Mesenteric fat pad (tissue), 1 donor: ENCODE data around the gene LYZL1. TPM values are rescaled to one million over a fixed set of nuclear protein-coding genes. Genes with fewer than 3 reads are reported as not detected.
"Not testable (repeated sequence)": the region's sequence is repeated elsewhere in the genome, so short reads cannot be mapped to it uniquely, and the experiment has no call there.

ENCODE experiments used
- DNase-seq: peaks from one replicate; pipeline ENCODE4 v3.0.0-alpha.2; 2020; ENCODE audit warnings: low spot score
- total RNA-seq: library from RNA; stranded (reverse); fragmentation: NEBNext Ultra II Directional; extraction: Animal tissue kit (Norgen Biotek cat#: 25700); gene quantifications from one replicate; pipeline ENCODE4 v1.2.1, GENCODE V29; 2021
- donor health status: DM: yes; HTN: yes; CAD: no.

The LYZL1 gene
- total RNA-seq, 1 donor from 2014 or later: not detected

GRCh38 chr10:29327746-29328102 lies 38.9 kb downstream of the LYZL1 start:
- DNase-seq: no peak

GRCh38 chr10:29328983-29329382 lies 40.1 kb downstream of the LYZL1 start:
- DNase-seq: no peak

GRCh38 chr10:29329420-29329819 lies 40.5 kb downstream of the LYZL1 start:
- no peak for DNase-seq

- no peak for DNase-seq
Measured at GRCh38 chr10:29332061-29332760, 43.3 kb downstream of the LYZL1 start.

GRCh38 chr10:29332761-29333148 lies 43.9 kb downstream of the LYZL1 start:
- no peak for DNase-seq

- not testable (repeated sequence) for DNase-seq
Measured at GRCh38 chr10:29337526-29337925, 48.7 kb downstream of the LYZL1 start.

GRCh38 chr10:29343607-29344038 lies 54.8 kb downstream of the LYZL1 start:
- no peak for DNase-seq

- DNase-seq: no peak
Measured at GRCh38 chr10:29344073-29344820, 55.4 kb downstream of the LYZL1 start.

GRCh38 chr10:29345144-29345909 lies 56.5 kb downstream of the LYZL1 start:
- DNase-seq: no peak

- DNase-seq: no peak
Measured at GRCh38 chr10:29345910-29346209, 57.0 kb downstream of the LYZL1 start.

- no peak for DNase-seq
Measured at GRCh38 chr10:29346296-29347001, 57.6 kb downstream of the LYZL1 start.

GRCh38 chr10:29348836-29349235 lies 60.0 kb downstream of the LYZL1 start:
- DNase-seq: no peak

GRCh38 chr10:29353305-29353704 lies 64.4 kb downstream of the LYZL1 start:
- DNase-seq: no peak

GRCh38 chr10:29353887-29354561 lies 65.2 kb downstream of the LYZL1 start:
- no peak for DNase-seq

- DNase-seq: no peak
Measured at GRCh38 chr10:29355411-29355991, 66.6 kb downstream of the LYZL1 start.

- DNase-seq: no peak
Measured at GRCh38 chr10:29356931-29357330, 68.1 kb downstream of the LYZL1 start.

GRCh38 chr10:29358010-29358616 lies 69.2 kb downstream of the LYZL1 start:
- no peak for DNase-seq

- not testable (repeated sequence) for DNase-seq
Measured at GRCh38 chr10:29360215-29360853, 71.5 kb downstream of the LYZL1 start.
